Measurements from ENCODE around the gene MFAP2.
A peak's percentile ranks its signal among the peaks of the same experiment; 100 is the strongest.

DNA sequence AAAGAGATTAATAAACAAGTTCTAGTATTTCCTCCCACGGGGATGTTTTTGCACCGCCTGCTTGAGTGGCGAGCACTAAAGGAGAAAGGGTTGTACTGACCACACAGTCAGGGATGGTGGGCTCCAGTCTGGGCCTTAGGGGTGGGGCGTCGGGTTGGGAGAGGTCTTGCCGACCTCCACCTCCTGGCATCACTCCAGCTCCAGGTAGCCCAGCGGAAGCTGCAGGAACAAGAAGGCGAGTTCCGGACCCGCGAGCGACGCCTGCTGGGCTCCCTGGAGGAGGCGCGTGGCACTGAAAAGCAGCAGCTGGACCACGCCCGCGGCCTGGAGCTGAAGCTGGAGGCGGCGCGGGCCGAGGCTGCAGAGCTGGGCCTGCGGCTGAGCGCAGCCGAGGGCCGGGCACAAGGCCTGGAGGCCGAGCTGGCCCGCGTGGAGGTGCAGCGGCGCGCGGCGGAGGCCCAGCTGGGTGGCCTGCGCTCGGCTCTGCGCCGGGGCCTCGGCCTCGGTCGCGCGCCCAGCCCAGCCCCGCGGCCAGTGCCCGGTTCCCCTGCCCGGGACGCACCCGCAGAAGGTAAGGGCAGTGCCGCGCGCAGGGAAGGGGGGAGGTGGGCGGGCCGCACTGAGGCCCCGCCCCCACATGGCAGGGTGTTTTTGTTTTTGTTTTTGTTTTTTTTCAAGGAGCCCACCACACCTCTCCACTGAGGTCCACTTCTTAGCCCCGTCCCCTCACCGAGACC, 19.7 kb downstream of the MFAP2 start:
- TF ChIP-seq, protein P1, sequence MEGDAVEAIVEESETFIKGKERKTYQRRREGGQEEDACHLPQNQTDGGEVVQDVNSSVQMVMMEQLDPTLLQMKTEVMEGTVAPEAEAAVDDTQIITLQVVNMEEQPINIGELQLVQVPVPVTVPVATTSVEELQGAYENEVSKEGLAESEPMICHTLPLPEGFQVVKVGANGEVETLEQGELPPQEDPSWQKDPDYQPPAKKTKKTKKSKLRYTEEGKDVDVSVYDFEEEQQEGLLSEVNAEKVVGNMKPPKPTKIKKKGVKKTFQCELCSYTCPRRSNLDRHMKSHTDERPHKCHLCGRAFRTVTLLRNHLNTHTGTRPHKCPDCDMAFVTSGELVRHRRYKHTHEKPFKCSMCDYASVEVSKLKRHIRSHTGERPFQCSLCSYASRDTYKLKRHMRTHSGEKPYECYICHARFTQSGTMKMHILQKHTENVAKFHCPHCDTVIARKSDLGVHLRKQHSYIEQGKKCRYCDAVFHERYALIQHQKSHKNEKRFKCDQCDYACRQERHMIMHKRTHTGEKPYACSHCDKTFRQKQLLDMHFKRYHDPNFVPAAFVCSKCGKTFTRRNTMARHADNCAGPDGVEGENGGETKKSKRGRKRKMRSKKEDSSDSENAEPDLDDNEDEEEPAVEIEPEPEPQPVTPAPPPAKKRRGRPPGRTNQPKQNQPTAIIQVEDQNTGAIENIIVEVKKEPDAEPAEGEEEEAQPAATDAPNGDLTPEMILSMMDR (IDR thresholded peaks at IDR 0.05), result peak; percentile 49 to 92 (median 74)
- TF ChIP-seq POLR2A (IDR thresholded peaks at IDR 0.05), result peak in 1 of 2 donors; percentile 21

Data from Peyer's patch (tissue), 4 donors.